ENCODE data around the gene MAP3K10.

GRCh38 chr19:40190891-40191835, at the start of gene MAP3K10:
- TF ChIP-seq CTCF (IDR thresholded peaks at IDR 0.05; ENCODE audit: low read length) (no peak), EZH2 (optimal IDR thresholded peaks at IDR 0.05; ENCODE audit: low read depth, low read length) (no peak)

Data from MM.1S (cell line).